Spleen (tissue), 11 donors: ENCODE measurements around the gene HOXC10. TPM values are rescaled to one million over a fixed set of nuclear protein-coding genes. Genes with fewer than 3 reads are reported as not detected.

ENCODE experiments used
- DNase-seq: peaks from one replicate; pipeline ENCODE4 v3.0.0-alpha.2; 2020
- H3K27ac ChIP-seq, 8 donors: fragments of 200-600 bp; sonication (generic) in 7 of 8; 1 replicate in 4 of 8; 2 replicates in 4 of 8; pipeline versions ENCODE4 v1.5.0 to v1.8.0; 2016 to 2021; ENCODE audit warnings: inconsistent platforms in 4 of 8, mild to moderate bottlenecking in 4 of 8, moderate library complexity in 1 of 8
- H3K27me3 ChIP-seq, 7 donors: fragments of 200-600 bp; sonication (generic) in 6 of 7; replicated peaks in 1 of 7; 1 replicate in 4 of 7; 2 replicates in 3 of 7; pipeline versions ENCODE4 v1.5.0 to v1.8.0; 2016 to 2021; ENCODE audit warnings: inconsistent platforms in 3 of 7, mild to moderate bottlenecking in 1 of 7
- H3K36me3 ChIP-seq, 6 donors: fragments of 200-600 bp; sonication (generic) in 5 of 6; 1 replicate in 4 of 6; 2 replicates in 2 of 6; pipeline versions ENCODE4 v1.5.0 to v1.8.0; 2016 to 2021; ENCODE audit warnings: inconsistent platforms in 2 of 6
- H3K4me1 ChIP-seq, 6 donors: fragments of 200-600 bp; sonication (generic) in 5 of 6; 1 replicate in 3 of 6; 2 replicates in 3 of 6; pipeline versions ENCODE4 v1.5.0 to v1.8.0; 2016 to 2021; ENCODE audit warnings: inconsistent platforms in 3 of 6
- H3K4me3 ChIP-seq, 8 donors: fragments of 200-600 bp; sonication (generic) in 7 of 8; 1 replicate in 4 of 8; 2 replicates in 4 of 8; pipeline versions ENCODE4 v1.5.0 to v1.8.0; 2016 to 2021; ENCODE audit warnings: inconsistent platforms in 4 of 8, mild to moderate bottlenecking in 4 of 8, moderate library complexity in 2 of 8
- H3K9me3 ChIP-seq, 8 donors: fragments of 200-600 bp; sonication (generic) in 7 of 8; 1 replicate in 4 of 8; 2 replicates in 4 of 8; pipeline versions ENCODE4 v1.5.0 to v1.8.0; 2016 to 2021; ENCODE audit warnings: inconsistent platforms in 4 of 8
- POLR2A ChIP-seq, 3 donors: fragments of 450-650 bp; IDR thresholded peaks; one replicate each; pipeline ENCODE4 v1.5.1; 2017; ENCODE audit warnings: antibody characterized with exemption in 3 of 3, mild to moderate bottlenecking in 1 of 3
- POLR2AphosphoS5 ChIP-seq, 3 donors: sonication (generic); formaldehyde crosslinking; IDR thresholded peaks; one replicate each; pipeline ENCODE4 v1.5.1; 2017; ENCODE audit warnings: antibody characterized with exemption in 3 of 3
- WGBS, 5 donors: extraction: QIAGEN DNeasy Blood & Tissue Kit in 3 of 5; methylation state at CpG; one replicate each; pipeline versions ENCODE4 v1.1.5 to v1.1.7; 2013 to 2018; 5-methylcytosine and 5-hydroxymethylcytosine counted together
- intact Hi-C: fragments of 100-400 bp; cut with DNase I; formaldehyde crosslinking; loops from one replicate; pipeline ENCODE4 v1.15.0; 2023; ENCODE audit warnings: low total_unique reads
- polyA plus RNA-seq, 3 donors: library from polyadenylated mRNA; stranded (reverse); fragments of 200-250 nt; gene quantifications; one replicate each; pipeline ENCODE4 v1.2.1, GENCODE V29; 2013
- total RNA-seq, 7 donors: library from RNA; depleted of rRNA in 3 of 7; stranded (reverse); fragments of >200 nt in 3 of 7; fragmentation: NEBNext Ultra II Directional in 4 of 7; extraction: Animal tissue kit (Norgen Biotek cat#: 25700) in 4 of 7; gene quantifications; one replicate each; pipeline versions ENCODE4 v1.1.0 to v1.2.1, GENCODE V29; 2016 to 2021
- TF ChIP-seq, protein P1 (sequence below), 11 experiments: fragments of 200-600 bp in 7 of 11; fragments of 450-650 bp in 4 of 11; sonication (generic) in 4 of 11; IDR thresholded peaks in 8 of 11; conservative IDR thresholded peaks in 3 of 11; 1 replicate in 7 of 11; 2 replicates in 4 of 11; pipeline versions ENCODE4 v1.4.0 to v1.8.0; 2016 to 2021; ENCODE audit warnings: antibody characterized with exemption in 11 of 11, inconsistent platforms in 4 of 11, mild to moderate bottlenecking in 1 of 11
- donor health status: healthy with polysubstance abuse.
- donor health status: DM: no; HTN: no; CAD: no; lungs with moderate emphysema.
- donor health status: DM: no; HTN: no; CAD: no.
- donor health status: Bipolar disorder and iron deficiency.
- donor health status: healthy.
- donor health status: DM: no; HTN: no; CAD: no.
- donor health status: DM: yes; HTN: yes; CAD: no.

The HOXC10 gene
- total and polyA plus RNA-seq, 10 donors = not detected

DNA sequence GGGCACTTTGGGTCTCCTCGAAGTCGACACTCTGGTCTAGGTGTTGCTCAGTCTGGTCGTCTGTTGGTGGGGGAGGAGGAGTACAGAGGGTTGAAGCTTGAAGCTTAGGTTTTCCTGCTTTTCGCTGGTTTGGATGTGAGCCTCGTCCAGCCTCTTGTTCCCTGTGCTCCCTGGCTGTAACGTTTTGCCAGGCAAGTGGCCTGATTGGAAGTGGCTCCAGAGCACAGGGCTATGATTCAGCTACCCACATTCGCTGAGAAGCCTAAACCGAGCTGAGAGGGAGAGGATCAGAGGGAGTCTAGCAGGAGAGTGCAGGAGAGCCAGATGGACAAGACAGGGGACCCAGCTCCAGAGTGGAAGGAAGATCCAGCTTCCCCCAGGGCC is 6.1 kb downstream of the HOXC10 start:
- Histone ChIP-seq H3K36me3 (no peaks in the 10 kb centered on the region), H3K4me3 (no peak overlapping the region), H3K9me3 (no peaks in the 10 kb centered on the region), H3K27me3 (peaks cover 30 to 100% (median 100%) of the 10 kb centered on the region in 7 donors), H3K27ac (no peak overlapping the region), H3K4me1 (peaks cover 15 to 43% (median 36%) of the 10 kb centered on the region in 6 donors)
- intact Hi-C loops = no loop called here
- 1 to 6% (median 4%) methylated on average over 8 of the region's 8 CpGs for WGBS, 5 donors
- TF ChIP-seq POLR2AphosphoS5 (IDR thresholded peaks at IDR 0.05) = no peak
- TF ChIP-seq, protein P1, sequence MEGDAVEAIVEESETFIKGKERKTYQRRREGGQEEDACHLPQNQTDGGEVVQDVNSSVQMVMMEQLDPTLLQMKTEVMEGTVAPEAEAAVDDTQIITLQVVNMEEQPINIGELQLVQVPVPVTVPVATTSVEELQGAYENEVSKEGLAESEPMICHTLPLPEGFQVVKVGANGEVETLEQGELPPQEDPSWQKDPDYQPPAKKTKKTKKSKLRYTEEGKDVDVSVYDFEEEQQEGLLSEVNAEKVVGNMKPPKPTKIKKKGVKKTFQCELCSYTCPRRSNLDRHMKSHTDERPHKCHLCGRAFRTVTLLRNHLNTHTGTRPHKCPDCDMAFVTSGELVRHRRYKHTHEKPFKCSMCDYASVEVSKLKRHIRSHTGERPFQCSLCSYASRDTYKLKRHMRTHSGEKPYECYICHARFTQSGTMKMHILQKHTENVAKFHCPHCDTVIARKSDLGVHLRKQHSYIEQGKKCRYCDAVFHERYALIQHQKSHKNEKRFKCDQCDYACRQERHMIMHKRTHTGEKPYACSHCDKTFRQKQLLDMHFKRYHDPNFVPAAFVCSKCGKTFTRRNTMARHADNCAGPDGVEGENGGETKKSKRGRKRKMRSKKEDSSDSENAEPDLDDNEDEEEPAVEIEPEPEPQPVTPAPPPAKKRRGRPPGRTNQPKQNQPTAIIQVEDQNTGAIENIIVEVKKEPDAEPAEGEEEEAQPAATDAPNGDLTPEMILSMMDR (IDR thresholded peaks at IDR 0.05 in 8 of 11, conservative IDR thresholded peaks at IDR 0.05 in 3 of 11) = no peak
- no peak for TF ChIP-seq POLR2A (IDR thresholded peaks at IDR 0.05)
- DNase-seq = no peak

DNA sequence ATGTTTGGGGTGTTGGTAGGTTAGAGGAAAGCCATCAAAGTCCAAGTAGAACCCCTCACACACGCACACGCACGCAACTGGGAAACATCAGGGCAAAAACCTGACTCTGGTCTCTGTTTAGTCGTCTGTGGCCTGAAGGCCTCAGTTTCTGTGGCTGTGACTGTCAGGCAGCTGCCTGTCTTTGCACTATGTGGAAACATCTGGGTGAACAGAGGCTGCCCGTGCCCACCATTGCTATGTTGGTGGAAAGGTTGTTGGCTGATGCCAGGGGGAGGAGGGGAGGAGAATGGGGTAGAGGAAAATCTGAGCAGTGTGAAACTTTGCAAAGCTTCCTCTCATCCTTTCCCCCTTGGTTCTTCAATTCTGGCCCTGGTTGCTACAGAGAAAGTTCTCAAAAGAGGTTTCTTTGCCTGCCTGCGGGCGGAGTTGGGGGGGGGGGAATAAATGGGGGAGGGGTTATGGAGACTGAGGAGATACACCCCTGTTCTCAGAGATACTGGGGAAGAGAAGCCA is 7.5 kb downstream of the HOXC10 start:
- intact Hi-C loops = no loop called here
- peaks cover 14 to 49% (median 40%) of the 10 kb centered on the region in 6 donors for H3K4me1 ChIP-seq
- H3K4me3 ChIP-seq = no peak overlapping the region
- no peak for DNase-seq
- H3K27ac ChIP-seq = no peak overlapping the region
- no peaks in the 10 kb centered on the region for H3K36me3 ChIP-seq
- peaks cover 22 to 100% (median 100%) of the 10 kb centered on the region in 7 donors for H3K27me3 ChIP-seq
- TF ChIP-seq POLR2A (IDR thresholded peaks at IDR 0.05) (no peak), POLR2AphosphoS5 (IDR thresholded peaks at IDR 0.05) (no peak)
- TF ChIP-seq, protein P1 (IDR thresholded peaks at IDR 0.05 in 8 of 11, conservative IDR thresholded peaks at IDR 0.05 in 3 of 11) = no peak
- H3K9me3 ChIP-seq = no peaks in the 10 kb centered on the region
- WGBS, 5 donors = 30 to 39% (median 35%) methylated on average over 7 of the region's 7 CpGs

DNA sequence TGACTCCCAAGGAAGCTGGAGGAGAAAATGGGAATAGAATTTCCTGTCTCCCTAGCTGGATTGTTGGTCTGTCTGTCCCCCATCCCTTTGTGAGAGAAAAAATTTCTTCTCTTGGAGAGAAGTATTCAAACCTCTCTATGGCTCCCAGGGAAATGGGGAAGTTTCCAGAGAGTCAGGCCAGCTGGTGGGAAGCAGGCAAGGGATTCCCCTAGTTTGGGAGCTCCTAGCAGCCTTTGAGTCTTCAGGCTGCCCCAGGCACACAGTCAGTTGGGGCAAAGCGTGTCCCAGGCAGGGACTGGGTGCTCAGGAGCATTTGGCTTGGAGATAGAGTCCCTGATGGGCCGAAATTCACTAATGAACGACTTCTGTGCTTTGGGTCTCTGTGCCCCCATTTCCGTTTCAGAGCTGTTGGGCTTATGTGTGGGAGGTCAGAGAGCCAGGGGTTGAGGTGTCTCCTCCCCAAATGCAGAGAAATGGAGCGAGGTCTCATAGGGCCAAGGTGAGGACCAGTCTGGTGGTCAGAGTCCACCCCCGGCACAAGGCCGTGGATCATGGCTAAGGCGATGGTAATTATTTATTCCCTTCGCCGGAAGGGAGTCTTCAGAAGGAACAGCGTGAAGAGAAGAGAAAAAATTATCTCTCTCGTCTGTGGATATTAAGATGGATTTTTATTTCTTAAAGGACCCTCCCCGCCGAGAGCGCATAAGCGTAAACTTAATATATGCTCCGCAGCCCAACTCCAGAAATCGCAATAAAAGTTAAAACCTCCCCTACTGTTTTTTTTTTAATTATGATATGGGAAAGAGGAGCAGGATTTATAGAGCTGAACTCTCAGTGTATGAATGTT is 8.4 kb downstream of the HOXC10 start:
- peaks cover 14 to 53% (median 44%) of the 10 kb centered on the region in 6 donors for H3K4me1 ChIP-seq
- WGBS, 5 donors = 26 to 33% (median 29%) methylated on average over 18 of the region's 18 CpGs
- H3K27me3 ChIP-seq = peaks cover 17 to 100% (median 100%) of the 10 kb centered on the region in 7 donors
- no peaks in the 10 kb centered on the region for H3K9me3 ChIP-seq
- no peak for DNase-seq
- H3K36me3 ChIP-seq = no peaks in the 10 kb centered on the region
- intact Hi-C loops = no loop called here
- no peak for TF ChIP-seq POLR2A (IDR thresholded peaks at IDR 0.05)
- TF ChIP-seq POLR2AphosphoS5 (IDR thresholded peaks at IDR 0.05) = no peak
- TF ChIP-seq, protein P1 (IDR thresholded peaks at IDR 0.05 in 8 of 11, conservative IDR thresholded peaks at IDR 0.05 in 3 of 11) = no peak
- no peak overlapping the region for H3K27ac ChIP-seq
- H3K4me3 ChIP-seq = no peak overlapping the region

DNA sequence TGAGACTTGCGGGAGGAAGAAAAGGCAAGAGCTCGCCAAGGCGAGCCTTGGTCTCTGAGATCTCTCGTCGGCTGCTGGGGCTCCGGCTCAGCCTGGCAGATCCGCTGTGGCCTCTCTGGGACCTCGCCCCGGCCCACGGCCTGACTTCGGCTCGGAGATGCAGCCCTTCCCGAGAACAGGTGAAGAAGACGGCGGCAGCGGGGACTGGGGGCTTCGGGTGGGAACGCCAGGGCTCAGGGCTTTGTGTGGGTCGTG is 9.0 kb downstream of the HOXC10 start:
- Histone ChIP-seq H3K27me3 (peaks cover 15 to 100% (median 100%) of the 10 kb centered on the region in 7 donors), H3K27ac (no peak overlapping the region), H3K9me3 (no peaks in the 10 kb centered on the region), H3K36me3 (no peaks in the 10 kb centered on the region), H3K4me1 (peaks cover 14 to 51% (median 41%) of the 10 kb centered on the region in 6 donors), H3K4me3 (peak overlapping the region in 1 of 8 donors; percentile 77)
- 5 to 17% (median 7%) methylated on average over 19 of the region's 19 CpGs for WGBS, 5 donors
- no peak for DNase-seq
- intact Hi-C loops = no loop called here
- TF ChIP-seq, protein P1 (IDR thresholded peaks at IDR 0.05 in 8 of 11, conservative IDR thresholded peaks at IDR 0.05 in 3 of 11) = no peak
- no peak for TF ChIP-seq POLR2AphosphoS5 (IDR thresholded peaks at IDR 0.05)
- no peak for TF ChIP-seq POLR2A (IDR thresholded peaks at IDR 0.05)
